ENCODE data around the gene INPP5A. TPM values are rescaled to one million over a fixed set of nuclear protein-coding genes. Genes with fewer than 3 reads are reported as not detected.
"Not testable (repeated sequence)": the region's sequence is repeated elsewhere in the genome, so short reads cannot be mapped to it uniquely, and the experiment has no call there.

Gene INPP5A
- polyA plus RNA-seq, 1 donor = 51.2 TPM

- no peak for DNase-seq (ENCODE audit: low read depth)
These were observed 138.8 kb downstream of the INPP5A start for GRCh38 chr10:132676193-132676891.

- no peak for DNase-seq (ENCODE audit: low read depth)
These were observed 139.5 kb downstream of the INPP5A start for GRCh38 chr10:132677096-132677472.

DNA sequence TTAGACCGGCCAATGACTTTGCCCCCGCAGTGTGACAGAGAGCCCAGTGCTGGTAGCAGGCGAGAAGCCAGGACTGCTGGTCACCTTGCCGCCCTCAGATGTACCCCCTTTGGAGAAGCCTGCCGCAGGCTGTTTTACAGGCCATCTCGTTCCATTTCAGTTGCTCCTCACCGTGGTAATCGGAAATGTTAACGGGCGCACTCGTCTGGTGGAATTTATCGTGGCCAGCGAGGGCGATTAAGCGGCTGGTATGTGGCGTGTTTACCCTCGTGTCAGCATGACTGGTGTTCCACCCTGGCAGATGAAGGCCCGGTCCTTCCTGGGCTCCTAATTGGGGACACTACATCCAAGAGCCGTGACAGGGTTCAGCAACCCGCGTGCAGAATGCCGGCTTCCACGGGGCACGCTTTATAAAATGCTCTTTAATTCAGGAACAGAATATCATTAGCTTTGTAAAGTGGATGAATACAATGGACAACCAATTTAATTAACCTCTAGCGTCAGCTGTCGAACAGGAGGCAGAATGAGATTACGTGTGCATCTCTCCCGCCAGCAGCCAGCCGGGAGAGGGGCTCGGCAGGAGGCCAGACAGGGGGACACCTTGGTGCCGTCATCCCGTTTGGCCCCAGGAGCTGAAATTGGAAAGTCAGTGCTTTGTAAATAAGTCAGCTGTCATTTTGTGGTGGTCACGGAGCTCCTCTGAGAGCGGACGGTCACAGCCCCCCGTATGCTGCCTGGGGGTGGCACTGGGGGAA lies 140.1 kb downstream of the INPP5A start:
- DNase-seq (ENCODE audit: low read depth) = no peak

DNA sequence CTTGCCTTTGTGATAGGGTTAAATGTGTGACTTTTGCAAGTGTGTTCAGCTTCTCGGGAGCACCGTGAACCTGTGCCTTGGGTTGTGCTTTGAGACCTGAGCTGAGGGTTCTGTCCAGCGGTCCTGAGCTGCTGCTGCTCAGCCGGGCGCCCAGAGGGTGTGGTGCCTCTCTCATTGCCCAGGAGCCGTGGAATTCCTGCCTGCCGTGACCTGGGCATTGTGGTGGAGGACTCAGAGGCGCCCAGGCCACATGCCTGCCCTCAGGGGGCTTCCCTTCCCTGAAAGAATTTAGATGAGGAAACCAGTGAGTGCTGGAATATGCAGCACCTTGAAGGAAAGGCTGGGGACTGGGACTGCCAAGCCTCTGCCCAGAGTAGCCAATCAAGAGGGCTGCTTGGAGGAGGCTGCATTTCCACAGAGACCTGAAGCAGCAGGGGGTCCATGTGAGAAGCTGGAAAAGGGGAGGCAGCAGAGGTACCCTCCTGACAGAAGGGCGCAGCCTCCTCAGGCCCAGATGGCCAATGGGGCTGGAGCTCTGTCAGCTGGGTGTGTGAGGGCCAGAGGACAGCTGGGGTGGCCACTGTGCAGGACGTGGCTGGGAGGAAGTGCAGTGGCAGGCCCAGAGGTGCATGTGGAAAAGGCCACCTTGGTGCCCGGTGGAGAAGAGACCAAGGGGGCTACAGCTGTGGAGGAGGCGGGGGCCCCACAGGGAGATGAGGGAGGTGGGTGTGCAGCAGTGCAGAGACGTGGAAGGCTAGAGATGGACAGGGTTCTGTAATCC lies 141.0 kb downstream of the INPP5A start:
- no peak for DNase-seq (ENCODE audit: low read depth)

DNA sequence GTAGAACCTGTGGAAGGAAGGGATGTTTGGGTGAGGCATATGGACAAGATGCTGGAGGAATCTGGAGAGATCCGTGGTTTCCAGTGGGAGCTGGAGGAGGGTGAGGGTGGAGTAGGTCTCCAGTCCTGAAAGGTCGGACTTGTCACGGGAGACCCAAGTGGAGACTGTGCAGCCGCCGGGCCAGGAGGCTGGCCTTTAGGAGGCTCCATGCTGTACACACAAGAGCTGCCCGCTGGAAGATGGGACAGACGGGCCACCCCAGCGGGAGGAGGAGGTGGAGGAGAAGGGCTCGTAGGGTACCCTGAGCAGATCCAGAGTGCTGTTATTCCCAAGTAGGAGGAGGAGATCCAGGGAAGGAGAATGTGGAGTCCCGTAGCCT lies 141.6 kb downstream of the INPP5A start:
- DNase-seq (ENCODE audit: low read depth) = no peak

GRCh38 chr10:132679640-132680039 lies 142.1 kb downstream of the INPP5A start:
- no peak for DNase-seq (ENCODE audit: low read depth)

GRCh38 chr10:132680741-132681140 lies 143.2 kb downstream of the INPP5A start:
- not testable (repeated sequence) for DNase-seq (ENCODE audit: low read depth)

- DNase-seq (ENCODE audit: low read depth) = no peak
These were observed 144.5 kb downstream of the INPP5A start for GRCh38 chr10:132681858-132682755.

GRCh38 chr10:132684164-132684891 lies 146.7 kb downstream of the INPP5A start:
- DNase-seq (ENCODE audit: low read depth) = no peak

DNA sequence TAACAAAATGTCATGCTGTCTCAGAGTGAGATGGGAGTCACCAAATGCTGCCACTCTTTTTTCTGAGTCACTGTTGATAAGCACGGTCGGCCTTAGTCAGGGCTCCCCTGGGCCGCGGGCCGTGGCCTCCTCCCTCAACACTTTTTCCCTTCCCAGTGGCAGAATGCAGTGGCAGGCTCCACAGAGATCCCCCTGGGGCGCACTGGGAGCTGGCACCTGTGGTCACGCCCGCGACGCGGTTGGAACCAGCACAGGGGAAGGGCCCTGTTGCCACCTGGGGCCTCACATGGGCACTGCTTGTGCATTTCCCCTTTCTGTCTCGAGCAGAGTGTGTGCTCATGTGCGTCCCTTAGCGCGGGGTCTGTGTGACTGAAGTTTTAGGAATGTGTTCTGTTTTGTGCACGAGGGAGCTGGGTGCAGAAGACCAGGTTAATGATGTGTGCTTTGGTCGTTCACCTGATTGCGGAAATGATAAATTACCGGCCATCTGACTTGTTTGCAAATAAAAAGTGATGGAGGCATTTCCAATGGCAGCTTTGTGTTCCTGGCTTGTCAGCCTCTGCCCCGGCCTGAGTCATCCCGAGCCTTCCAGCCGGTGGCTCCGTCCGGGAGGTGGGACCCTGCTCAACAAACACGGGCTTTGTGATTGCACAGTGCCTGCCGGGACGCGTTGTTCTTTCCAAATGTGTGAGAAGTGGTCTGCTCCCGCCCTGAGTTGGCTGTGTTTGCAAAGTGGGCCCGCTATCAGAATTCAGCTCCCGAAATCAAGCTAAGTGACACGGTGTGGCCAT lies 147.7 kb downstream of the INPP5A start:
- no peak for DNase-seq (ENCODE audit: low read depth)

DNA sequence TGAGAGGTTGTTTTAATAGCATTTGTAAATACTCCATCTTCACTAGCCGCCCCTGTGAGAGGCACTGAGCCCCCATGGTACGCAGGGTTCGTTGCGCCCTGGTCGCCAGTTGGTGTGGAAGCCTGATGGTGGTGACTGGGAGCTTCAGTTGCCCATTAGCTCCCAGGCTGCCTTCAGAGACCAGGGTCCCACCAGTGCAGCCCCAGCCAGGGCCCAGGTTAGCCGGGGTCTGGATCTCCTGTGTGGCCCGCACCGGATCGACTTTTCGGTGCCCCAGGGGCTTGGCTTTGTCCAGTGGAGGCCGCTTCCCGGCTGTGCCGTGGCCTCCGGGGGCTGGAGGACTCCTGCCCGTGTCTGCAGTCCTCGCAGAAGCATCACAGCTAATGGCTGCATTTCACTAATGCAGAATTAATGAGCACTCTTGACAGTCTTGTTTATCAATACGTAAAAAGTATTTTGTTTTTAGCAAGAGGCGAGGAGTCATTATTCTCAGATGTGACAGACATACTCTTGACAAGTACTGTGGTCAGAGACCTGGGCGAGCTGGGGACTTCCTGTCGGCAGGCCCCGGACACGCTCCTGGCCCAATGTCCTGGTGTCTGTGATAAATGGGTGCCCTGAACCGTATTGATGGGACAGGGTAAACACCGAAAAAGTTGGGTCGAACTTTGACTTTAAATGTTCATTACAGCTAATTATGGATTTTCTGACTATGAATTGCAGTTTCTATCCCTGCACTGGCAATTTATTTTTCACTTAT lies 148.5 kb downstream of the INPP5A start:
- DNase-seq (ENCODE audit: low read depth) = no peak

DNA sequence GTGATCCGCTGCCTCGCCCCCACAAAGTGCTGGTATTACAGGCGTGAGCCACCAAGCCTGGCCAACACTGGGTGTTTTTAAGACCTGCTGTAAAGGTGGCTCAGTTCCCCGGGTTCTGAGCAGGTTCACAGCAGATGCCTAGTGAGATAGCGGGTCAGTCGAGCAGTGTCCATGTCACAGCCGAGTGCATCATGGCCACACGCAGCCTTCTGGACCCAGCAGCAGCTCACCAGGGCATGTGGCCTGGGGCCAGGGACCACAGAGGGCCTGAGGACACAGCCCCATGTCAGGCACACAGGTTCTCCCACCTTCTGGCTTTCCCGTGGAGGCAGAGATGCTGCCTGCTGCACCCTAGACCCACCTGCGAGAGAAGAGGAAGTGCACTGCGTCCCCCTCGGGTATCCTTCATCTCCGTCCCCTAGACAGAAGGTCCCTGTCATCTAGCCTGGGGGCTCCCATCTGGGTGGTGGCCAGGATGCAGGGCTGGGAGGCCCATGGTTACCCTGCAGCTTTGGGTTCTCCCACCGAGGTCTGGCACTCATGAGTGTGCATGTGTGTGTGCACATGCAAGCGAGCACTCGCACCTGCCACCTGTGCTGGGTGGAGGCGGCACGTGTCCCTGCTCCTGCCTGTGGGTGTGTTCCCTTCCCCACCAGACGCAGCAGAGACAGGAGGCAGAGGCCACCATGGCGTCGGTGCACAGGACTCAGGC lies 149.8 kb downstream of the INPP5A start:
- no peak for DNase-seq (ENCODE audit: low read depth)

DNA sequence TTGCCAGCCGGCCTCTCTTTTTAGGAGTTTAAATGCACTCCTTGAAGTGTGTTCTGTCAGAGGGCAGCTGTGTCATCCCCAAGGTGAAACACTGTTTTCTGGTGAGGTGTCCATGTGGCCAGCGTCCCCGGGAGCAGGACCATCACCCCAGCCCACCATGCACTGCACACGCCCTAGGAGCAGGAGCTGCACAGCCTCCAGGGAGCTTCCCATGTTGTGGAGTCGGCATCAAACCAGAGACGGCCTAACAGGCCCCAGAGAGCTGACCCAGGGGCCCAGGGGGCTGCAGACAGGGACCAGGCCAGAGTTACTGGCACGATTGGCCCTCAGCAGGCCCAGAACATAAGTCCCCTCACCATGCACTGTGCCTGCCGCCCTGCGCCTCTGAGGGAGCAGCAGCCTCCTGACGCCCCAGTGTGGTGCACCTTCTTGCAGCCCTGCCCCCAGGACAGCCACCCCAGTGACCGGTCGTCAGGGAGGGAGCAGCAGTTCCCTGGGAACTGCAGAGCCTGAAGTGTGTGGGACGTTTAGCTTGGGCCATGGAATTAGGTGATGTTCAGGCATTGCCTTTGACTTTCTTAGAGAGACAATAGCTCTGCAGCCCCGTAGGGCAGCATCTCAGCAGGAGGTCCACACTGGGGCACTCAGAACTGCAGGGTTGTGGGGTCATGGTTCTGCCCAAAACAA lies 150.4 kb downstream of the INPP5A start:
- DNase-seq (ENCODE audit: low read depth) = no peak

DNA sequence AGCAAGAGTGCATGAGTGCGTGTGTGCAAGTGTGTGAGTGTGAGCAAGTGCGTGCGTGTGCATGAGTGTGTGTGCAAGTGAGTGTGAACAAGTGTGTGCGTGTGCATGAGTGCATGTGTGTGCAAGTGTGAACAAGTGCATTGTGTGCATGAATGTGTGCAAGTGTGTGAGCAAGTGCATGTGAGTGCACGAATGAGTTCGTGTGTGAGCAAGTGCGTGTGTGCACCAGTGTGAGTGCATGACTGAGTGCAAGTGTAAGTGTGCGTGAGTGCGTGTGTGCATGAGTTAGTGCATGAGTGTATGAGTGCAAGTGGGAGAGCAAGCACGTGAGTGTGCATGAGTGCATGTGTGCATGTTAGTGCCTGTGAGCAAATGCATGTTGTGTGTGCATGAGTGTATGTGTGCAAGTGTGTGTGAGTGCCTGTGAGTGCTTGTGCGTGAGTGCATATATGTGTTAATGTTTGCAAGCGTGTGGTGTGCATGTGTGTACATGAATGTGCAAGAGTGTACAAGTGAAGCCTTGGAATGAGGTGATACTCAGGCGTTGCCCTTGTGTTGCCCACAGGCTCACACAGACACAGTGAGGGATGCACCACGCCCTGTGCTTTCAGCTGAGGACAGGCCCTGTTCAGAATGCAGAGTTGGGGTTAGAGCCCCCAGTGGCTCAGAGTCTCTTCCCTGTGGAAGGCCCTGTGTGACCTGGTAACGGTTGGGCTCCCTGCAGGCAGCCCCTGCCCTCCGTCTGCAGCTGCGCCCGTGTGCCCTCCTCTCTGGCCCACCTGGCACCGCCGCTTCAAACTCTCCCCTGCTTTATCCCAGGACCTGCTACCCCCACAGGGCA lies 151.2 kb downstream of the INPP5A start:
- DNase-seq (ENCODE audit: low read depth) = no peak

DNA sequence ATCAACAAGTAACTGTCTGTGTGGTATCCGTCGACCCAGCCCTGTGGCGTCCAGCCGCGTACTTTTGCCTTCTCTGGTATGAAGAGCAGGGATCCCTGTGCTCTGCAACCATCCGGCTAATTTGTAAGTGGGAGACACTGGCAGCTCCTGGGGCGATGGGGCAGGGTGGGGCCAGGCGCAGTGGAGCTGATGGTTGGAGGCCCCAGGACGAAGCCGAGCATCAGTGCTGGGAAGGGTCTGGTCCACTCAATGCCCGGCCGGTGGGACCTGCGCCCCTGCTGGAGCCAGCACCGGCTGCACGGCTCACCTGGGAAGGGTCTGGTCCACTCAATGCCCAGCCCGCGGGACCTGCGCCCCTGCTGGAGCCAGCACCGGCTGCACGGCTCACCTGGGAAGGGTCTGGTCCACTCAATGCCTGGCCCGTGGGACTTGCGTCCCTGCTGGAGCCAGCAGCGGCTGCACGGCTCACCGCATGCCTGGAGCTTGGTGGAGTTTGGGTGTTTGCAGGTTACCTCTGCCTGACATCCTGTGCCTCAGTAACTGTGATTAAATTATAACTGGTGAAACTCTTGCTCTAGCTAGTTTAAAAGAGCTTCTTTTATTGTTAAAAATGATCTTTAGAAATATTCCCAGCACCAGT lies 152.3 kb downstream of the INPP5A start:
- no peak for DNase-seq (ENCODE audit: low read depth)

DNA sequence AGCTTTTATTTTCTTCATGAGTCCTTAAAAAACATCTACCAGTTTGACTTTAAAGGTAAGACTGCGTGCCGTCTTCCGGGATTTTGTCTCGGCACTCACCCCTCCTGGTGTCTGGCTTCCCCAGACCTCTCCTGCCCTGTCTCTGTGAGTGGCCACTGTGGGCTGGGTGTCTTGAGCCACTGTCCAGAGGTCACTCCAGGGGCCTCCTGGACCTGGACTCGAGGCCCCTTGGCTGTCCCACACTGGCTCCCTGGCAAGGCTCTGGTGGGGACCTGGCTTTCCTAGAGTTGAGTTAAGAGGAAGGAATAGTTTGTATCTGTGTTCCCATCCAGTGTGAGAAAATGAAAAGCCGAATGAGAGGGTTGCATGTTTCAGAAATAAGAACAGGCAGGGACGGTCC lies 152.8 kb downstream of the INPP5A start:
- DNase-seq (ENCODE audit: low read depth) = no peak
